WI38 (cell line): ENCODE results near the gene RNF227.

ENCODE experiments used
- H3K4me3 ChIP-seq: 2 replicates; pipeline ENCODE4 v1.5.1; 2011; ENCODE audit warnings: low read depth, mild to moderate bottlenecking, control low read depth, low read length
- CTCF ChIP-seq: IDR thresholded peaks from 2 replicates; pipeline ENCODE4 v1.5.1; 2012; ENCODE audit warnings: low read depth, mild to moderate bottlenecking, control low read depth, low read length

Gene RNF227

GRCh38 chr17:7882629-7883028, 33.5 kb downstream of the RNF227 start:
- no peak overlapping the region for H3K4me3 ChIP-seq
- TF ChIP-seq CTCF = no peak

GRCh38 chr17:7882068-7882467, 34.0 kb downstream of the RNF227 start:
- no peak for TF ChIP-seq CTCF
- H3K4me3 ChIP-seq = no peak overlapping the region

DNA sequence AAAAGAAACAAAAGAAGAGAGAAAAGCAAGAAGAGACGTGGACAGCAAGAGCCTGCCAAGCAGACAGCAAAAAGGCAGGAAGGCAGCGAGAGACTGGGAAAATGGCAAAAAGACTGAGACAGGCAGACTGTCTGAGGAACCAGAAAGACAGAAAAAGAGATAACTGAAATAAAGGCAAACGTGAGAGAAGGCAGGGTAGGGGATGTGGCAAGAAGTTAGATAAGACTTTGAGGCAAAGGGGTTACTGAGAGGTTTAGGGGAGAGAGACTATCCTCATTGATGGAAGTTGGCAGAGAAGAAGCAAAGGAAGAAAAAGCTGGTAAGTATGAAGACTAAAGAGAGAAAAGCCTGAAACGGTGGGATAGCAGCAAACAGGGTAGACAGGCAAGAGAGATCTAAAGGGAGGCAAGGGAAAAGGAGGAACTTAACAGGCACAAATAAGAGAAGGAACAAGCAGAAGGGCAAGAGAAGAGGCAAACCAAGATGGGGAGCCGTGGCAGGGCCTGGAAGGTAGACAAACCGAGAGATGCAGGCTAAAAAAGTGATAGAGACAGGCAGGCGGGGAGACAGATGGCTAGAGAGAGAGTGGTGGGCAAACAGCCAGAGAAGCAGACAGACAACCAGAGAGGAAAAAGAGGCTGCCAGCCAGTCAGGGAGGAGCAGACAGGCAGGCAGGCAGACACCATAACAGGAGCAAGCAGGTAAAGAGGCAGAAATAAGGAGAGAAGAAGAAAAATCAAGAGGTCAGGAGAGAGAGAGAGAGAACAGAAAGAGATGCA, 34.6 kb downstream of the RNF227 start:
- no peak overlapping the region for H3K4me3 ChIP-seq
- TF ChIP-seq CTCF = no peak

DNA sequence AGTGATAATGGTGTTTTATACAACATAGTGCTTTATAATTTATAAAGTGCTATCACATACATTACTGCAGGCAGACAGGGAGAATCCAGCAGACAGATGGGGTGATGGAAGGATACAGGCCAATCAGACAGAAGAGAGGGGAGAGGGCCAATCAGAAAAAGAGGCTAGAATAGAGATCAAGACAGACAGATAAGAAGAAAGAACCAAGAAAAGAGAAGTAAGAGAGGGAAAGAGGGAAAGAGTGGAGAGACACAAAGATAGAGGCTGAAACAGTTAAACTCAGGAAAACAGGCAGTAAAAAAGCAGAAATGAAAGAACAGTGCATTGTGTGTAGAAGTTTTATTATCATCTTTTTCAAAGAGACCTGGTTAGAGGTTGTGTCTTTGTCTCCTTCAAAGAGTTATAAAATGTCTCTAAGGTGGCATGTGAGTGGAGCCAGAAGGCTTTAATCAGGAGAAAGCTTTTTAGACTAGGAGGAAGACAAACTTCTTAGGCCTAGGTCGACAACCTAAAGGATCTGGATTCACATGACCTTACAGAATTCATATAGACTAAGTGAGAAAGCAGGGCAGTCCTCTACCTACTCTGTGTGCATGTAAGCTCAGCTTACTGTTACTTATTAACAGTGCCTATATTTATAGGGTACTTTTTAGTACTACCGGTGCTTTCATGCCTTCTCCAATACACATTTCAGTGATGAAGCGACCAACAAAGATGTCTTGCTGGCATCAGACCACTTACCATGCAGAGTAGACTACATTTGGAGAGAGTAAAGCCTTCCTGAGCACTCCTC, 35.8 kb downstream of the RNF227 start:
- no peak overlapping the region for H3K4me3 ChIP-seq
- no peak for TF ChIP-seq CTCF

DNA sequence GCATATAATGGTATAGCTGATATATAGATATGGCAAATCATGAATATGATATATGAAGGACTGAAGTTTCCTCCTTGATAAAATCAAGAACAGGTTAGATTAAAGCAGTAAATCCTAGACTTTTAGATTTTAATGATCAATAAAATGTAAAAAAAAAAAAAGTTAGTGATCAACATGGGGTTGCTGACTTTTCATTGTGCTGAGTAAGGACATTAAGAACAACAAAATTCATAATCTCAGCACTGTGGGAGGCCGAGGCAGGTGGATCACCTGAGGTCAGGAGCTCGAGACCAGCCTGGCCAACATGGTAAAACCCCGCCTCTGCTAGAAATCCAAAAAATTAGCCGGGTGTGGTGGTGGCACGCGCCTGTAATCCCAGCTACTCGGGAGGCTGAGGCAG, 37.9 kb downstream of the RNF227 start:
- no peak overlapping the region for H3K4me3 ChIP-seq
- no peak for TF ChIP-seq CTCF

GRCh38 chr17:7875804-7876370, 40.2 kb downstream of the RNF227 start:
- no peak for TF ChIP-seq CTCF

GRCh38 chr17:7873051-7873450, 43.0 kb downstream of the RNF227 start:
- H3K4me3 ChIP-seq = no peak overlapping the region
- no peak for TF ChIP-seq CTCF

More at GRCh38 chr17:7875804-7876370, 40.2 kb downstream of the RNF227 start:
- H3K4me3 ChIP-seq = no peak overlapping the region
